ENCODE measurements around the gene APBA2. TPM values are rescaled to one million over a fixed set of nuclear protein-coding genes. Genes with fewer than 3 reads are reported as not detected.

The APBA2 gene
- total RNA-seq, 1 donor from 2014 or later = 0.24 TPM

DNA sequence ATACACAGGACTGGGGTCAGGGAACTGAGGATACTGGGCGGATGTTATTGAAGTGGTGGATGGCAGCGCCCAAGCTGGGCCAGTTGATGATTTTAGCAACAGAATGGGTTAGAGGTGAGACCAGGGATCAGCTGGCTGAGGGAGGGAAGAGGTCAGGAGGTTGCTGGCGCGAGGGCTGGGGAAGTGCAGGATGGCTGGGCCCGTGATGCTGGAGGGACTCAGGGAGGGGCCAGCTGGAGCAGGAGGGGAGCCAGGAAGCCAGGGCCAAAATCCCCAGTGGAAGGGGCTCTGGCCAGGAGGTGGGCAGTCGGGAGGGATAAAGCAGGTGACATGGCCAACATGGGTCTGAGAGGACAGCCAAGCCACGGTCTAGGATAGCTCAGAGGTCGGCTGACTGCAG is 205.9 kb downstream of the APBA2 start:
- ATAC-seq = no peak

DNA sequence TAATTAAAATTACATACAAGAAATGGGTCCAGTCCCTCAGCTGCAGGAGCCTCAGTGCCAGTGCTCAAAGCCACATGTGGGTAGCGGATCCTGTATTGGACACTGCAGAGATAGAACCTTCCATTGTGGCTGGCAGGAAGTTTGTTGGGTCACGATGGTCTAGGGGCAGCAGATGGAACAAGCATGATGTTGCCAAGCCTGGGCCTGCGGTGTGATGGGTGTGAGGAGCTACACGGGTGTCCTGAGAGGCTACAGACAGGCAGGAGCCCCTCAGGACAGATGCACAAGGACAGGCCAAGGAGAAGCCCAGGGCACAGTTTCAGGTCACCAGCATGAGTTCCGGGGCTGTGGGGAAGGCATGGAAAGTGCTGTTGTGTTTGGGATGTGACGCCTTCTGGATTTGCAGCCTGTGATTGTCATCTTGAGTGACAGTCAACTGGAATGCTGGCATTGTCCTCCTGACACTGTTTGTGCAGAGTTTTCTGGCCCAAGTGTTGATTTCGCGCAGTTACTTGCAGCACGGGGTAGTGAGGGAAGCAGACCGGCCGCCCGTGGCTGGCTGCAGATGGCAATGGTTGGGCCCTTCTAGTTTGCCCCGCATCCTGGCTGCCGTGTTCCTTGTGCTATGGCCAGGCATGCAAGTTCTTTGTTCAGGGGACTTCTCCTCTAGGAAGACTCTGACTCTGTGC is 206.7 kb downstream of the APBA2 start:
- ATAC-seq = no peak

DNA sequence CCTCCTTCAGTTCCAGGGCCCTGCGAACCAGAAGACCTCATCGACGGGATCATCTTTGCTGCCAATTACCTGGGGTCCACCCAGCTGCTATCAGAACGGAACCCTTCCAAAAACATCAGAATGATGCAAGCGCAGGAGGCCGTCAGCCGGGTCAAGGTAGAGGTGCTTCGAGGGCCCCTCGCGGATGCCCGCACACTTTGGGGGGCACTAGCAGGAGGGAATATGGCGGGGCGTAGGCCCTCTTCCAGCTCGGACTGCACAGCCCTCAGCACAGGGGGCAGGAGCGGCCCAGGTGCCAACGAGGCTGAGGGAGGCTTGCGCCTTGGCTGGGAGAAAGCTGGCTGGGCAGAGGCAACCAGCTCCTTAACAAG is 207.3 kb downstream of the APBA2 start:
- no peak for ATAC-seq

DNA sequence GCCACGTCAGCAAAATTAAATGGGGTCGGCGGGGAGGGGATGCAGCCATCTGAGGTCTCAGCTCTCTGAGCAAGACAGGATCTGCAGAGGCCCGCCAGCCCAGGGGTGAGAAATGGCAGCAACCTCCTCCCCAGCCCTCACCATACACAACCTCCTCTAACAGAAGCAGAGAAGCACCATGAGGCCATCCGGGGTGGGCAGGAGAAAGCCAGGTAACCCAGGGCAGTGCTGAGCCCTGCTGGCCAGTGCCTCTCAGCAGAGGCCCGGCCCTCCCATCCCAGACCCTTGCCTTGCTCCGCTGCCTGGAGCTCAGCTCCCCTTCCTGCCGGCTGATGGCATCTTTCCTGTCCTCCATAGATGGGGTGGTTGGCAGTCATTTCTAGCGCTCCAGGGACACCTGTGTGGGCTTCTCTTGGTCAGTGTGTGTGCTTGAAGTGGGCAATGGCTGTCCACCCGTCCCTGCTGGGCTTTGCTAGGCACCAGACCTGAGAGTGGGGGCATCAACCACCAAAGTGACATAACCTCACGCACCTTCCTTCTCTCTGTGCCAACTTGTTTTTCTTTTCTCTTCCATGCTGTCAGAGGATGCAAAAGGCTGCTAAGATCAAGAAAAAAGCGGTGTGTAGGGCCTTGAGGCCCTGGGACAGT is 208.0 kb downstream of the APBA2 start:
- no peak for ATAC-seq

DNA sequence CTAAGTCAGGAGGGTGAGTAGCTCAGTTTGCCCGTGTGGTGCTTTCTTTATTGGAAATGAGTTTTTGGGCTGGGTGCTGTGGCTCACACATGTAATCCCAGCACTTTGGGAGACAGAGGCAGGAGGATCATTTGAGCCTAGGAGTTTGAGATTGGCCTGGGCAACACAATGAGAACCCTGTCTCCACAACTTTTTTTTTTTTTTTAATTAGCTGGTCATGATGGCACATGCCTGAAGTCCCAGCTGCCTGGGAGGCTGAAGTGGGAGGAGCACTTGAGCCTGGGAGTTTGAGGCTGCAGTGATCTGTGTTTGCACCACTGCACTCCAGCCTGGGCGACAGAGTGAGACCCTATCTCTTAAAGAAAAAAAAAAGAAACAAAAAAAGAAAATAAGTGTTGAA is 208.9 kb downstream of the APBA2 start:
- ATAC-seq = no peak

DNA sequence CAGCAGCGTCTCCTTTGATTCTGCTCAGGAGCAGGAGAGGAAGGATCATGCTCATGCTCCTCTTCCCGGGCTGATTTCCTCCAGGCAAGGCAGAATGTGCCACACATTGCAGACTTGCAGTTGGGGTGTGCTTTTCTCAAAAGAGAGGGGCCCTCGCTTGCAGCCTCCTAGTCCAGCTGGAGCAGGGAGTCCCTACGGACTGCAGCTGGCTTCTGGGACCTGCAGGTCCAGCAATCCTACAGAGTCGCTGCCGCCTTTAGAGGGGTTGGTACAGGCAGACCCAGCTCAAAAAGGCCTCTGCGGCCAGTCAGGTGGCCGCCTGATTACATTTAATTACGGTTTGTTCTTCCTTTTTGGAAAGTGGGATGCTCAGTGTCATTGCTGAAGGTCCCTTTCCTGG is 210.0 kb downstream of the APBA2 start:
- ATAC-seq = no peak

DNA sequence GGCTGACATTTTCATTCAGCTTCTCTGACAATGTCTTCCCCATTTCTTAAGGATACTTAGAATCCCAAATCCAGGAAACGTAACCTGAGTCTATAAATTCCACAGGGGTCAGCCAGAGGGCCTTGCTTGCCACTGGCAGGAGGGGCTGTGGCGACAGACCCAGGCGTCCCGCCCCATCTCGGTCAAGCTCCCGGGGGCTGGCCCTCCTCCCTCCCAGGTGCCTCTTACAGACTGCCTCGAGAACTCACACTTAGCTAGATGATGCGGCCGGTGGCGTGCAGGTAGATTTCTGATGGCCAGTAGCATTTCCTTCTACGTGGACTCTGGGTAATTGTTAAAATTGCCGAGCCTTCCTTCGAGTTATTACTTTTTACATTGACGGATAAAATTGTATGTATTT is 211.4 kb downstream of the APBA2 start:
- no peak for ATAC-seq

DNA sequence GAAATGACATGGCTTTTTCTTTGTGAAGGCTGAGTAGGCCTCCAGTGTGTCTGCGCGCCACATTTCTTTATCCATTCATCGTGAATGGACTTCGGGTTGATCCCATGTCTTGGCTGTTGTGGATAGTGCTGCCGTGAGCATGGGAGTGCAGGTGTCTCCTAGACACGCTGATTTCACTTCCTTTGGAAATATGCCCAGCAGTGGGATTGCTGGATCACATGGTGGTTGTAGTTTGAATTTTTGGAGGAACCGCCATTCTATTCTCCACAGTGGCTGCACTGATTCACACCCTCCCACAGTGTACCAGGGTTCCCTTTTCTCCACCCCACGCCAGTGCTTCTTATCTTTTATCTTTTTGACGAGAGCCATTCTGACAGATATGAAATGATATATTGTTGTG is 212.2 kb downstream of the APBA2 start:
- no peak for ATAC-seq

DNA sequence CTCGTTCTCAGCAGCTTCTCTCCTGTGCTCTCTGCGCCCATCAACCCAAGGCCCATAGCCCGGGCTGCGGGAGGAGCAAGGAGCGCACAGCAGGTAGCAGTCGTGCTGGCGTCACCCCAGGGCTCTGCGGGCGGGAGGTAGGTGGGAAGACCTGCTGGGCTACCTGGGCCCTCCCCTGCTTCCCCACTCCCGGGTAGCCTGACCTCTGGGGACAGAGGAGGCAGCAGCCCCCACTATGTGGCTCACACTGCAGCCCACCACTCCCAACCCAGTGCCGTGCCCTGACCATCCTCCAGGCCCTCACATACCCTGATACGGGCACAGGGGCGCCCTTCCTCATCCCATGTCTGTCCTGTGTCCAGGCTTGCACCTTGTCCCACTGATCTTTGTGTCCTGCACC is 212.9 kb downstream of the APBA2 start:
- no peak for ATAC-seq

DNA sequence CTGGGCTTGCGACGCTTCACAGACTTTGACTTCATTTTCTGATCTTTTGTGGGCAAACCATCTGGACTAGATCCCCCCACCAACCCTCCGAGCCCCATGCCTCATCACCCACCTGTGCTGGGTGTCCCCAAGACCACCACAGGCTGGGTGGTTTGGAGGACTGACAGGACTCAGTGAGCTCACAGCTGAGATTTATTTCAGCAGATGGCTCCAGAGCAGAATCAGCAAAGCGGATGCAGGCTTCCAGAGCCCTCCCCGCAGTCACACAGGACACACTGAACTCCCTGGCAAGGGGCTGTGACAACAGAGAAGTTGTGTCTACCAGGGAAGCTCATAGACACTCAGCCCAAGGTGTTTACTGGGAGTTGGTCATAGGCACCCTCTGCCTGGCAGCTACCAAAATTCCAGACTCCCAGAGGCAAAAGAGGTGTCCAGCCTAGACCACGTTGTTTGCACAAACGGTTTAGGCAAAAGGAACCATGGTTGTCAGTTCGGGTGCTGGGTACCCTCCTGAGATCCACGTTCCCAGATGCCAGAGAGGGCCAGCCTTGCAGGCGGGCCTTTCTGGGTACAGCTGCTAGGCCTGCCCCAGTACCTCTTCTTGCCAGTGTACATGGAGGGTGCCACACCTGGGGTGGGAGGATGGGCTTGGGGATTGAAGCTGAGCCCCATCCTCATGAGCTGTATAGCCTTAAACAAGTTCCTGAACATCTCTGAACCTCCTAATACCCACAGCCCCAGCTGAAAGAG is 213.5 kb downstream of the APBA2 start:
- no peak for ATAC-seq

DNA sequence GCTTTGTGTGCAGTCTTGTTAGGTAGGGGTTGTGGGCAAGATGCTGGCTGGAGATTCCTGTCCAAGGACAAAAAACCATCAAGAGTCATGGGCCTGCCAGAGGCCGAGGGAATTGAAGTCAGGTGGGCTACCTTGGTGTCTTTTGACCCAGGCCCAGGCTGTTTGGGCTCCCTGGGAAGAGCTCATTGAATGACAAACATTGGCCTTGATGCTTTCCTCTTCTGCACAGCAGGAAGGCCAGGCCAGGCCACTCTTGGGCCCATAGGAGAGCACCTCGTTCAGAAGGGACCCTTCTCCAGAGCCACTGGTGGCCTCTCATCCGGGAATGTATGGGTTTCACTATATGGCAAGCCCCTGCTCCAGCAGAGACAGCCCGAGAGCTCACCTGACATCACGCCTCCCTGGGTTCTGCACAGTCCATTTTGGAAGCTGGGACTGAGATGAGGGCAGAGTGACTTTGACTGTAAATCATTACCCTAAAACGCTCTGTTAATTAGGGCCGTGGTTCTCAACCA is 214.8 kb downstream of the APBA2 start:
- ATAC-seq = no peak

DNA sequence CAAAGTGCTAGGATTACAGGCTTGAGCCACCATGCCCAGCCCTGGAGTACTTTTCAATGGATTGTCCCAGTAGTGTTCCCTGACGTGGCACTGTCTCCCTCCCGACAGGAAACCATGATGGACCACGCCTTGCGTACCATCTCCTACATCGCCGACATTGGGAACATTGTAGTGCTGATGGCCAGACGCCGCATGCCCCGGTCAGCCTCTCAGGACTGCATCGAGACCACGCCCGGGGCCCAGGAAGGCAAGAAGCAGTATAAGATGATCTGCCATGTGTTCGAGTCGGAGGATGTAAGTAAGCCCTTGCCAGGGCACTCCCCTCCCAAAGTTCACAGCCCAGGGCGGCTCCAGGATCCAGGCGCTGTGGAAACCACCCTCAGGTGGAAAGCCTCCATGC is 215.7 kb downstream of the APBA2 start:
- ATAC-seq = no peak

DNA sequence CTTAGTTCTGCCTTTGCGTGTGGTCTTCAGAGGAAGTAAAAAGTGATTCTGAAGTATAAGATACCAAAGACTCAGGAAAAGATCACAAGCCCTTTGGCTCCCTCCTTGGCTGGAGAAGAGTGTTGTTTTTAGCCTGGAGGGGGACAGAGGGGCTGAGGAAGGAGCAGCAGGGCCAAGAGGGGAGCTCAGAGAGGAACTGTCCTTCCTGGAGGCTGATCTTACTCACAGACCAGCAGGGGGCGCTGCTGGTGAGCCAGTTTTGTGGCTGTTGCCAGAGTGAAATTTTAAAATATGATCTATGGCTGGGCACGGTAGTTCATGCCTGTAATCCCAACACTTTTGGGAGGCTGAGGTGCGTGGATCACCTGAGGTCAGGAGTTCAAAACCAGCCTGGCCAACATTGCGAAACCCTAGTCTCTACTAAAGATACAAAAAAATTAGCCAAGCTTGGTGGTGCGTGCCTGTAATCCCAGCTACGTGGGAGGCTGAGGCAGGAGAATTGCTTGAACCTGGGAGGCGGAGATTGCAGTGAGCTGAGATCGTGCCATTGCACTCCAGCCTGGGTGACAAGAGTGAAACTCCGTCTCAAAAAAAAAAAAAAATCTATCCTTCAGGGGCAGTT is 216.5 kb downstream of the APBA2 start:
- peak; percentile 34 for ATAC-seq

DNA sequence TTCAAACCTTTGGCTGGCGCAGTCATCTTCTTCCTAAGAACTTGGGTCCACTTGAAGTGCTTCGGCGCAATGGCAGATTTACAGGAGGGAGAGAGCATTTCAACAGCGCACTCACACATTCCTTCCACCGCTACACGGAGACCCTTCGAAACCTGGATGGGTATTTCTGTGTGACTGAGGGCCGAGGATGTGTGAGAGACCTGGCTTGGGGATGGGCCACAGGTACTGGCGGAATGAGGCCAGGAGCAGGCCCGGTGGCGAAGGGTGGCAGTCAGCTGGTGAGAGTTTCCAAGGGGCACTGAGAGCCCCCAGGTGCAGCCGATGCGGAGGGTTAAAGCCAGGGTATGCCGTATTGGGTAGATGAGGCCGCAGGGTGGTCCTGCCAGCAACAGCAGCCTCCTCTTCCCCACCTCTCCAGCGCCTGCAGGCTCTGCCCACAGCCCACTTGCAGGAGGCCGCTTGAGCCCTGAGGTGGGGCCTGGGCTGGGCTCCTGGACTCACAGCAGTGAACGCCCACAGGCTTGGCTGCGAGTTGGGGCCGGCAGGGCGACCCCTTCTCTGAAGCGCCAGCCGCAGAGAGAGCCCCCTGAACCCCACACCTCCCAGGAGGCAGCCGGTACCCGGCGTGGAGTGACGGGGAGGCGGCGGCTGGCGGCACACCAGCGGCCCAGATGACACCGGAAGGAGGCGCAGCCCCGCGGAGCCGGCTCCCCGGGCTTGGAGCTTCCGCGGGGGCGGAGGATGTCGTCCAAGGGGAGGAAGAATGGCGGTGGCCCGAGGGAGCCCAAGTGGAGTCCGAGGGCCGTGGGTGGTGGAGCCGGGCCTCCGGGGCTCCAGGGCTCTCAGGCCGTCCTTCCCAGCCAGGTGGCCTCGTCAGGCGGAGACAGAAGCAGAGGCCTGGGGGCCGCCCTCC is 217.4 kb downstream of the APBA2 start:
- ATAC-seq = no peak

DNA sequence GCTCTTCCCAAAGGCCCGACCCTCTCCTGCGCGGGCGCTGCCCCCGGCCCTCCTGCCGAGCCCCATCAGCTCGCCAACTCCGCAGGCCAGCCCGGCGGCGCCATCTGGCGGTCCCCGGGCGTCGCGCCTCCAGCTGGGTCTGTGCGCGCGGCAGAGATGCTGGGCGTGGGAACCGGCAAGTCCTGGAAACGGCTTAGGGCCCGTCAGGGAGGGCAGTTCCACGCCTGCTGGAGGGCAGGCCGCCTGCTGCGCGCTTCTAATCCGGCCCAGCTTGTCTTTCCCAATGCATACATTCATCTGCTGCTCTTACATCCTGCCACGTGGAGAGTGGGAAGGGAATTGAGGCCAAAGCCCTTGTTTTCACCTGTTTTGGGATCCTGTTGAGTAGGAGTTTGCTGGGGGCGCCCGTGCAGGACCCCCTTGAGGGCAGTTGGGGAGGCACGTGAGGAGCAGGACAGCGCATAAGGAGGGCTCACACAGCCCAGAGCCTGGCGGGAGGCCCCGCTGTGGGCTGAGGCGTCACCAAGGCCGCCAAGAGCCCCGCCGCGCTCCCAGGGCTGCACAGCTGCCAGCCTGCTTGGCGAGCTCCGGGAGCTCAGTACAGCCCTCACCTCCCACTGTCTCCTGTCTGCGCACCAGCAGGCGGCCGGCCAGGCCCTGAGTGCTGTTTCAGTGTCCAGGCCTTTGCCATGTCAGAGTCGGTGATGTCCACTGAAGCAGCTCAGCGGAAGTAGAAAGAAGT is 218.2 kb downstream of the APBA2 start:
- ATAC-seq = peak; percentile 80

DNA sequence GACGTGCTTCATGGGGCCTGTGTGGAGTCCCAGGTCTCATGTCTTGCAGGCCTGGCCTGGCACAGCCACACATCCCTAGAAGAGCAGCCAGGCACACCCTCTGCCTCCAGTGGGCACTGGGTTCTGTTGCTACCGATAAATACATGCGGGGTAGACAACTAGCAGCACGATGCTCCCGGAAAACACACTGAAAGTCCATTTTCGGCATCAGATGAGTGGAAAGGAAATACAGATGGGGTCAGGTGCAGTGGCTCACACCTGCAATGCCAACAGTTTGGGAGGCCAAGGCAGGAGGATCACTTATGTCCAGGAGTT is 218.7 kb downstream of the APBA2 start:
- ATAC-seq = no peak

DNA sequence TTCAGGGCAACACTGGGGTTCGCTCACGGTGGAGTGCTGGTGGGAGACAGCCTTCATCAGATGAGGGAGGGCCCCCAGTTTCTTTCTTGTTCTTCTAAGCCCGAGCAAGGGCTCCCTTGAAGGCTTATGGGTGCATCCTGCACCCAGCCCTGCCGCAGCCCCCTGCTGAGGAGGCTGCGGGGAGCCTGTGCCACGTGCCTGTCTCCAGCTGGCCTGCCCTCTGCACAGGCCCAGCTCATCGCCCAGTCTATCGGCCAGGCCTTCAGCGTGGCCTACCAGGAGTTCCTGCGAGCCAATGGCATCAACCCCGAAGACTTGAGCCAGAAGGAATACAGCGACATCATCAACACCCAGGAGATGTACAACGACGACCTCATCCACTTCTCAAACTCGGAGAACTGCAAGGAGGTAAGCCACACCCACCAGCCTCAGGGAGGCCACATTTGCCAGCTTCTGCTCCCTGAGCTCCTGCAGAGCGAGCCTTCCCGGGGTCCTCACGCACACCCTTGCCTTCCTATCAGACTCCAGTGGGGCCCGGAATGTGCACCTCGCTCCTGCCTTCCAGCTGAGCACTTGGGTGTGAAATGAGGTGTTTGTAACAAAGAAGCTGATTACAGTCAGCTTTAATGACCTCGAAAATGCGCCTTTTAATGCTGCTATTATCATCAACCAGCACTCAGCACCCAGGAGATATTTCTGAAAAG is 219.5 kb downstream of the APBA2 start:
- ATAC-seq = no peak

DNA sequence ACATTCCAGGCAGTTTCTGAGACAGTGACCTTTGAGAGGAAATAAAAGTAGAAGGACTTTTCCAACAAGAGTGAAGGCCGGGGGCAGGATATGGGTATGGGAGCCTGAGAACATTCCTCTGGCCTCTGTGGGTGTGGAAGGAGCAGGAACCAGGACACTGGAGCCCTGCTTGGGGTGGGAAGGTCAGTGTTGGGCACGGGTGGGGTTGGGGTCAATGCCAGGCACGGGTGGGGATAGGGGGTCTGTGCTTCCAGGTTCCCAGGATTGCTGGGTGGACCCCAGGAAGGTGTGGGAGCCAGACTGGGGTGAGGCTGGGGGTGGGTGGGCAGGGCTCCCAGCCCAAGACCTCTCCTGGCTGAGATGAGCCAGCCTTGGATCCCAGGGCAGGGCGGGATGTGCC is 220.3 kb downstream of the APBA2 start:
- ATAC-seq = no peak

DNA sequence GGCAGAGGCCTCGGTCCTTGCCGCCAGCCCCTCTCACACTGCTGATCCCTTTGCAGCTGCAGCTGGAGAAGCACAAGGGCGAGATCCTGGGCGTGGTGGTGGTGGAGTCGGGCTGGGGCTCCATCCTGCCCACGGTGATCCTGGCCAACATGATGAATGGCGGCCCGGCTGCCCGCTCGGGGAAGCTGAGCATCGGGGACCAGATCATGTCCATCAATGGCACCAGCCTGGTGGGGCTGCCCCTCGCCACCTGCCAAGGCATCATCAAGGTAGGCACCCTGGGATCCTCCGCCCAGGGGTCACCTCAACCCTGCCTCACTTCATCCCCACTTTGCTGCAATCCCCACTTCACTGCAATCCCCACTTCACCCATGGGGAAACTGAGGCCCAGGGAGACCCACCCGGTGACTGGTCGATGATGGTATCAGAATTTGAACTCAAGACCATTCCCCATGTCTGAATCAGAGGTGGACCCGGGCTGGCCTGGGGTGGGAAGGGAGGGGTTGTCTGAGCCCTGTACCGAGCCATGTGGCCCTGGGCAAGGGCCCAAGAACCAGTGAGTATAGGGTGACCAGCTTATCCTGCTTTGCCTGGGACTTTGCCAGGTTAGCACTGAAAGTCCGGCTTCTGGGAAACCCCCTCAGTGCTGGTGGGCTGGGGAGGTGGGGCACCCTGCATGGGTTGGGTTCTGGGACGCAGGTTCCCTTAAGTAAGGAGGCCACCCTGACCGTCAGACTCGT is 220.9 kb downstream of the APBA2 start:
- no peak for ATAC-seq

DNA sequence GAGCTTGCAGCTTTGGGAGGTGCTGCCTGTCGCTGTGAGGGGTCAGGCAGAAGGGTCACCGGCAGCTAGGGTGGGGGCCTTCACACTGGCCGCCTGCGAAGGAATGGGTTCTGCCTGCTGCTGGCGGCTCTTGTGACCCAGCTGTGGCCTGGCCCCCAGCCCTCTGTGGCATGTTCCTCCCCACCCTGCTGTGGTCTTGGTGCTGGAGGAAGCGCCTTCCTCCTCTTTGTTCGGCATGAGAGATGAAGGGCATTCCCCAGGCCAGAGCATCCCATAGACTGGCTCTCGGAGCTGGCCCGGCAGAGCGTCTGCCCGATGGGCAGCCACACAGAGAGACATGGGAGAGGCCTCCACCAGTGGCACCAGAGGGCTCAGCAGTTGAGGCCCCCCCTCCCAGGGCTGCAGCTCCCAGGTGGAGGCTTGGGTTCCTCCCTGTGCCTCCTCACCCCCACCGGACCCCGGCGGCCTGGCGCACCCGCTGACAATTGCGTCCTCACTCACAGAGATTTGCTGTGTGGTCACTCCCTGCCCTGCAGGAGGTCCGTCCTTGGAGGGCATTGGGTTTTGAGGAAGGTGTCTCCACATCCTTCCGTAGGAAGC is 221.6 kb downstream of the APBA2 start:
- ATAC-seq = no peak
